H4 (cell line): ENCODE results near the gene BCAN. TPM values are rescaled to one million over a fixed set of nuclear protein-coding genes. Genes with fewer than 3 reads are reported as not detected.

Source experiments
- DNase-seq: peaks from one replicate; pipeline ENCODE4 v3.0.0-alpha.2; 2015; ENCODE audit warnings: low spot score
- total RNA-seq: library from RNA; depleted of rRNA; stranded (reverse); fragments of >200 nt; shearing (Covaris generic); gene quantifications from 2 replicates; pipeline ENCODE4 v1.2.3, GENCODE V29; 2014

Gene BCAN
- total RNA-seq, 1 experiment from 2014 or later: 0.06 TPM

GRCh38 chr1:156644146-156644545, 2.2 kb downstream of the BCAN start:
- DNase-seq: no peak

DNA sequence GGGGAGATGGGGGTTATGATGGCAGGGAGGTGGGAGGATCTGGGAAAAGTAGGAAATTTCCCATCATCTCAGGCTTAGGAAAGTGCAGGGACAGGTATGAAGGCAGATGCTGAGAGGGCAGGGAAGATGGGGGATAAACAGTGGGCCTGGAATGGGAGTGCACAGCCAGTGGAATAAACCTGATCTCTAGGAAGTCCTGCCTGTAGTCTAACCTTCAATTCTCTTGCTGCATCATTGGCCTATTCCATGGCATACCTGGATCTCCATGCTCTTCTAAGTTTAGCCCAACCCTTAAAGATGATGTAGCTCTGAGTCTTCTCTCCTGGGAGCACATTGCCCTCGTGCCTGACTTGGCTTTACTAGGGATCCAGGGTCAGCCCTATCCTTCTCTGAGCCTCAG, 2.7 kb downstream of the BCAN start:
- DNase-seq: no peak

GRCh38 chr1:156645056-156645455, 3.1 kb downstream of the BCAN start:
- no peak for DNase-seq

- no peak for DNase-seq
Observed at GRCh38 chr1:156645666-156646065, 3.7 kb downstream of the BCAN start.

DNA sequence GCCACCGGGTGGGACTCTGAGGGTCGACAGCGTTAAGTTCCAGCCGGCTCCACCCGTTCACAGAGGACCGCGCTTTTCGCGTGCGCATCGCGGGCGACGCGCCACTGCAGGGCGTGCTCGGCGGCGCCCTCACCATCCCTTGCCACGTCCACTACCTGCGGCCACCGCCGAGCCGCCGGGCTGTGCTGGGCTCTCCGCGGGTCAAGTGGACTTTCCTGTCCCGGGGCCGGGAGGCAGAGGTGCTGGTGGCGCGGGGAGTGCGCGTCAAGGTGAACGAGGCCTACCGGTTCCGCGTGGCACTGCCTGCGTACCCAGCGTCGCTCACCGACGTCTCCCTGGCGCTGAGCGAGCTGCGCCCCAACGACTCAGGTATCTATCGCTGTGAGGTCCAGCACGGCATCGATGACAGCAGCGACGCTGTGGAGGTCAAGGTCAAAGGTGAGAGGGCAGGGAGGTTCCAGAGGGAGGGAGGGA, 4.9 kb downstream of the BCAN start:
- DNase-seq: no peak

DNA sequence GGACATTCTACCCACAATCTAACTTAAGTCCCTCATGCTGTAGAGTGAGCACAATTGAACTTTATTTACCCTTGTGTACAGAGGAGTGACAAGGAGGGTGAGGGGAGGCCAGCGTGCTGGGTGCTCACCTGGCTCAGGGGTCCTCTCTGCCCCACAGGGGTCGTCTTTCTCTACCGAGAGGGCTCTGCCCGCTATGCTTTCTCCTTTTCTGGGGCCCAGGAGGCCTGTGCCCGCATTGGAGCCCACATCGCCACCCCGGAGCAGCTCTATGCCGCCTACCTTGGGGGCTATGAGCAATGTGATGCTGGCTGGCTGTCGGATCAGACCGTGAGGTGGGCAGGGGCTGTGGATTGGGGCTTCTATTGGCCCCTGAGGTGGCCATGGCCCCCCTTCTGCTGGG, 5.4 kb downstream of the BCAN start:
- DNase-seq: no peak

DNA sequence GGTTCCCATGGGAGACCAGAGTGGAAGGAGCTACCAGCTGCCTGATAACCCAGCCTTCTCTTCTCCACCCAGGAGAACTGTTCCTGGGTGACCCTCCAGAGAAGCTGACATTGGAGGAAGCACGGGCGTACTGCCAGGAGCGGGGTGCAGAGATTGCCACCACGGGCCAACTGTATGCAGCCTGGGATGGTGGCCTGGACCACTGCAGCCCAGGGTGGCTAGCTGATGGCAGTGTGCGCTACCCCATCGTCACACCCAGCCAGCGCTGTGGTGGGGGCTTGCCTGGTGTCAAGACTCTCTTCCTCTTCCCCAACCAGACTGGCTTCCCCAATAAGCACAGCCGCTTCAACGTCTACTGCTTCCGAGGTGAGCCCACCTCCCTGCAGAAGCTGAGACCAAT, 6.6 kb downstream of the BCAN start:
- no peak for DNase-seq

DNA sequence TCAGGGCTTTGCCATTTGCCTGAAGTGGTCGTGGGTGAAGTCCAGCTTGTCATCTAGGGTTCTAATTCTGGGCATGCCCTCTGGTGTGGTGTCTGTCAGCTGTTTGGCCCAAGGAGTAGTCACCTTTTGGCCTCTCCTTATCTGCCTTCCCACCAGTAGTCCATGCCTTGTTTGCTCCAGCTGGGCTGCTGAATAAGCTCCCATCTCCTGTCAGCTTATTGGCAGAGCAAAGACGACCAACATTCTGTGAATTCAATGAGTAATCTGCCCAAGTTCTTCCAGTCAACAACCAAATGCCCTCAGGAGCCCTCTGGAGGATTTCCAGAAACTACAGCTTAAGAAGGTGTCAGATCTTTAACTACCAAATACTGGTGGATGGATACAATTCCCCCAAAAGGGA, 7.0 kb downstream of the BCAN start:
- no peak for DNase-seq

DNA sequence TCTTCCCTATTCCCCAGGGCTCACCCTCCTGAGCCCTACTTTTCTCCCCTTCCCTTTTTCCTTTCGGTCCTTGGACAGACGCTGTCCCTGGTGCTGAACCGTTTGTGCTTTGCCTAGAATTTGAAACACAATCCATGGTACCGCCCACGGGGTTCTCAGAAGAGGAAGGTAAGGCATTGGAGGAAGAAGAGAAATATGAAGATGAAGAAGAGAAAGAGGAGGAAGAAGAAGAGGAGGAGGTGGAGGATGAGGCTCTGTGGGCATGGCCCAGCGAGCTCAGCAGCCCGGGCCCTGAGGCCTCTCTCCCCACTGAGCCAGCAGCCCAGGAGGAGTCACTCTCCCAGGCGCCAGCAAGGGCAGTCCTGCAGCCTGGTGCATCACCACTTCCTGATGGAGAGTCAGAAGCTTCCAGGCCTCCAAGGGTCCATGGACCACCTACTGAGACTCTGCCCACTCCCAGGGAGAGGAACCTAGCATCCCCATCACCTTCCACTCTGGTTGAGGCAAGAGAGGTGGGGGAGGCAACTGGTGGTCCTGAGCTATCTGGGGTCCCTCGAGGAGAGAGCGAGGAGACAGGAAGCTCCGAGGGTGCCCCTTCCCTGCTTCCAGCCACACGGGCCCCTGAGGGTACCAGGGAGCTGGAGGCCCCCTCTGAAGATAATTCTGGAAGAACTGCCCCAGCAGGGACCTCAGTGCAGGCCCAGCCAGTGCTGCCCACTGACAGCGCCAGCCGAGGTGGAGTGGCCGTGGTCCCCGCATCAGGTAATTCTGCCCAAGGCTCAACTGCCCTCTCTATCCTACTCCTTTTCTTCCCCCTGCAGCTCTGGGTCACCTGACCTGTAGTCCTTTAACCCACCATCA, 10.4 kb downstream of the BCAN start:
- no peak for DNase-seq

- DNase-seq: no peak
Observed at GRCh38 chr1:156652992-156653355, 11.1 kb downstream of the BCAN start.

DNA sequence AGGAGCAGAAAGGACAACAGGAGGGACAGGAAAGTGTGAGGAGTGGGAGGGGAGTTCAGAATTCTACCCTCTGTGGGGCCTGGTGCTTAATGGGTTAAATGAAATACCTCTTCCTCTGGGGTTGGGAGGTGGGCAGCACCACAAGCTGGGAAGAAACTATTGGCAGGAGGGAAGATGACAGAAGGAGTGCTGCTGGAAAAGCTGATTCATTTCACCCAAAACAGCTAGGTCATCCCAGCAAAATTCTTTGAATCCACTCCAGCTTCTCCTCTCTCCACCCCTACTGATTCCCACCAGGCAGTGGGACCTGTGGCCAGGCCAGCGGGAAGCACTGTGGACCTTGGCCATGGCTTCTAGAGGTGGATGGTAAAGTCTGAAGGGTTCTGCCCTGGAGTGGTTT, 12.8 kb downstream of the BCAN start:
- no peak for DNase-seq

- no peak for DNase-seq
Observed at GRCh38 chr1:156655151-156655903, 13.4 kb downstream of the BCAN start.

DNA sequence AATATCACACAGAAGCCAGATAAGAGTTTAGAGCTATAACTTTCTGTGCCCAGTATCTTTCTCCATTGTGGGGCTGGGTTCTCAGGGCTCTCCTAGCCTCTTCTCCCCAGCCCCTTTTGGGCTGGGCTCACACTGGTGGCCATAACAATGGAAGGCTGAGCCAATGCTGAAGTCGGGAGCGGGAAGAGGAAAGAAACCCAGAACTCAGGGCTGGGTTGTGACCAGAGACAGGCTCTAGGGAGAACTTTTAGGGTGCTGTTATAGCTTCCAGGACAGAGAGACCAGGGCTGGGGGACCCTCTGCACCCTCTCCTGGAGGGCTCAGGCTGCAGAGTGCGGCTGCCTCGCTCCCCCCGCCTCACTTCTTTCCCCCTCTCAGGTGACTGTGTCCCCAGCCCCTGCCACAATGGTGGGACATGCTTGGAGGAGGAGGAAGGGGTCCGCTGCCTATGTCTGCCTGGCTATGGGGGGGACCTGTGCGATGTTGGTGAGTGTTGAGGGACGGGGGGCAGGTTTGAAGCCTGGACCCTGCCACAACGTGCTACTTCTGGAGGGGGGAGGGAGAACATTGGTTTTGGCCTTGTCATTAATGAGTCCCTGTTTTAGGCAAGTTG, 14.1 kb downstream of the BCAN start:
- DNase-seq: no peak

- peak; percentile 38 for DNase-seq
Observed at GRCh38 chr1:156656806-156657740, 15.2 kb downstream of the BCAN start.

- no peak for DNase-seq
Observed at GRCh38 chr1:156657741-156658319, 15.9 kb downstream of the BCAN start.

DNA sequence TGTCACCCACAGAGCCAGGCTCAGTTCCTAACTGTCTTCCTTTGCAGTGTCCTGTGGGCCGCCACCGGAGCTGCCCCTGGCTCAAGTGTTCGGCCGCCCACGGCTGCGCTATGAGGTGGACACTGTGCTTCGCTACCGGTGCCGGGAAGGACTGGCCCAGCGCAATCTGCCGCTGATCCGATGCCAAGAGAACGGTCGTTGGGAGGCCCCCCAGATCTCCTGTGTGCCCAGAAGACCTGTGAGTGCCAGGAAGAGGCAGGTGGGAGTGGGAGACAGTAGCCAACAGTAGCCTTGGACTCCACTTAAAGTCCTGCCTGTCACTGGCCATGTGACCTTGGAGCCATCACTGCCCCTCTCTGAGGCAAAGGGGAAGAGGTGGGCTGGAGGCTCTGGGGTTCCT, 16.6 kb downstream of the BCAN start:
- no peak for DNase-seq

- no peak for DNase-seq
Observed at GRCh38 chr1:156658945-156659574, 17.1 kb downstream of the BCAN start.

- DNase-seq: no peak
Observed at GRCh38 chr1:156659661-156659987, 17.7 kb downstream of the BCAN start.

GRCh38 chr1:156659988-156660751, 18.3 kb downstream of the BCAN start:
- DNase-seq: peak; percentile 94

- DNase-seq: no peak
Observed at GRCh38 chr1:156660752-156661112, 18.8 kb downstream of the BCAN start.
